ENCODE measurements around the gene OTUD4.

OTUD4 gene

GRCh38 chr4:145103496-145103895 lies 76.9 kb downstream of the OTUD4 start:
- no peak for DNase-seq

- DNase-seq: no peak
Measured at GRCh38 chr4:145102619-145103018, 77.8 kb downstream of the OTUD4 start.

- no peak for DNase-seq
Measured at GRCh38 chr4:145101091-145101490, 79.3 kb downstream of the OTUD4 start.

- DNase-seq: no peak
Measured at GRCh38 chr4:145099653-145100052, 80.7 kb downstream of the OTUD4 start.

GRCh38 chr4:145098675-145099037 lies 81.7 kb downstream of the OTUD4 start:
- peak; percentile 29 for DNase-seq

GRCh38 chr4:145097821-145098674 lies 82.3 kb downstream of the OTUD4 start, which contains the start of the genes ABCE1 and ANAPC10:
Gene ABCE1 (plus strand): TSS chr4:145098311. CDS start chr4:145104413, 6,102 bp downstream.
Gene ANAPC10 (minus strand): TSS chr4:145098196. CDS start chr4:145096099, 2,097 bp downstream.
- DNase-seq: peak; percentile 94

- no peak for DNase-seq
Measured at GRCh38 chr4:145097331-145097820, 83.0 kb downstream of the OTUD4 start.

- DNase-seq: no peak
Measured at GRCh38 chr4:145093638-145094037, 86.8 kb downstream of the OTUD4 start.

GRCh38 chr4:145090380-145090779 lies 90.0 kb downstream of the OTUD4 start:
- DNase-seq: no peak

- no peak for DNase-seq
Measured at GRCh38 chr4:145083891-145084605, 96.3 kb downstream of the OTUD4 start.

Measured in activated T-cell treated with anti-CD3 and anti-CD28 coated beads for 4 hours (primary cell).